K562 (cell line): ENCODE data around the gene TPI1. TPM values are rescaled to one million over a fixed set of nuclear protein-coding genes. Genes with fewer than 3 reads are reported as not detected.

Source experiments
- E2F6 ChIP-seq, 2 experiments: IDR thresholded peaks; 2 replicates each; pipeline ENCODE4 v1.6.1; 2011; ENCODE audit warnings: borderline replicate concordance in 1 of 2, control low read depth in 1 of 2, low read depth in 1 of 2, low read length in 1 of 2, mild to moderate bottlenecking in 1 of 2, mixed read lengths in 1 of 2, moderate library complexity in 1 of 2; ENCODE audit not compliant: insufficient read depth in 1 of 2, insufficient read length in 1 of 2, poor library complexity in 1 of 2, severe bottlenecking in 1 of 2; ENCODE audit errors: extremely low read depth in 1 of 2
- EP400 ChIP-seq: fragments of 450-650 bp; IDR thresholded peaks from 2 replicates; pipeline ENCODE4 v1.6.1; 2017; ENCODE audit warnings: antibody characterized with exemption, mild to moderate bottlenecking, moderate library complexity
- FOXP4 ChIP-seq: sonication (generic); formaldehyde crosslinking; IDR thresholded peaks from 2 replicates; pipeline ENCODE4 v1.8.0; 2022; ENCODE audit warnings: mild to moderate bottlenecking, missing genetic modification reagents, borderline replicate concordance
- TSHZ1 ChIP-seq: fragments of 250-450 bp; sonication (Bioruptor Pico); IDR thresholded peaks from 2 replicates; pipeline ENCODE4 v1.4.0; 2020; ENCODE audit warnings: mild to moderate bottlenecking, moderate library complexity
- USF1 ChIP-seq: sonication (generic); formaldehyde crosslinking; IDR thresholded peaks from 2 replicates; pipeline ENCODE4 v1.9.0; 2022; ENCODE audit warnings: mild to moderate bottlenecking, missing genetic modification reagents
- polyA plus RNA-seq, 8 experiments: library from polyadenylated mRNA; depleted of rRNA in 4 of 8; stranded (reverse) in 5 of 8; unstranded in 3 of 8; fragments of >200 nt; fragmentation: Nextera tagmentation in 2 of 8; fragmentation: Illumina TruSeq in 1 of 8; extraction: Ambion mirVana in 2 of 8; extraction: Trizol in 1 of 8; gene quantifications; 2 replicates each; pipeline versions ENCODE4 v1.2.1 to v1.2.3, GENCODE V29; 2011 to 2014; ENCODE audit warnings: inconsistent platforms in 1 of 8, missing spikeins in 1 of 8
- total RNA-seq, 7 experiments: library from RNA; depleted of rRNA in 6 of 7; stranded (reverse); fragments of >200 nt in 6 of 7; fragmentation: Illumina TruSeq in 2 of 7; extraction: Trizol in 2 of 7; gene quantifications; 2 replicates each; pipeline versions ENCODE4 v1.2.1 to v1.2.3, GENCODE V29; 2011 to 2021; ENCODE audit warnings: low replicate concordance in 1 of 7

The TPI1 gene
- total and polyA plus RNA-seq, 9 of the 15 experiments (the other 6 are each of a cell fraction or from before 2014, with no cell fraction given) = 662 to 4,971 (median 892) TPM

GRCh38 chr12:6843118-6843902 lies 24.0 kb upstream of the TPI1 start (continued):
- peak; percentile 80 for TF ChIP-seq USF1 (CRISPR knock-in tag)
- TF ChIP-seq TSHZ1 (CRISPR knock-in tag) = no peak
- TF ChIP-seq EP400 = peak; percentile 55; the same call in 1 of the 2 replicates
- peak; percentile 51 to 61 for TF ChIP-seq E2F6 (IDR thresholded peaks at IDR 0.05; ENCODE audit: borderline replicate concordance in 1 of 2, extremely low read depth in 1 of 2, insufficient read depth in 1 of 2, insufficient read length in 1 of 2, low read depth in 1 of 2, low read length in 1 of 2, poor library complexity in 1 of 2, severe bottlenecking in 1 of 2)
- peak; percentile 97 for TF ChIP-seq FOXP4 (CRISPR knock-in tag)
